Measurements from ENCODE around the gene FAM53A. TPM values are rescaled to one million over a fixed set of nuclear protein-coding genes. Genes with fewer than 3 reads are reported as not detected.

The FAM53A gene
- total and polyA plus RNA-seq, 2 experiments from 2014 or later = 4.7 to 6.8 TPM

DNA sequence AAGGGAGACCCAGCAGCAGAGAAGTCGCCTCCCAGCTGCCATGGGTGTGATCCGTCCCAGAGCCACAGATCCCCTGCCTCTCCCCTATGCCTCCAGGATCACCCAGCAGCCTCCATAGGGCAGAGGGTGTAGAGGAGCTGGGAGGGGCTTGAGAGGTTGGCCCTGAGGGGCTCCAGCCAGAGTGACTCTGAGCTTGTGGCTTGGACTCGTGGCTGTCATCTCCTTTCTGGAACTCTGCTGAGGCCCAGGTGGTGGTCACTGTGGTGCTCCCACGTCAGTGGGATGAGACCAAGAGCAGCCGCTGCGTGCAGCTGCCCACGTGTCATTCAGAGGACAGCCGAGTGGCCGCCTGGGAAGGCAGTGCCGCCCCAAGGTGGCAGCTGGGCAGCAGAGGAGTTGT, 41.4 kb upstream of the FAM53A start:
- Histone ChIP-seq H3K4me1 (ENCODE audit: insufficient read depth) (peaks cover 5% of the 10 kb centered on the region), H3K4me2 (no peak overlapping the region), H3K27me3 (no peaks in the 10 kb centered on the region), H3K27ac (no peak overlapping the region), H3K9me3 (ENCODE audit: low read depth) (no peaks in the 10 kb centered on the region), H3K36me3 (replicated peaks; ENCODE audit: insufficient read depth, low read depth) (no peaks in the 10 kb centered on the region), H3K79me2 (peaks cover 23% of the 10 kb centered on the region), H4K20me1 (ENCODE audit: insufficient read depth, poor library complexity, severe bottlenecking) (no peaks in the 10 kb centered on the region), H2AFZ (no peak overlapping the region), H3K4me3 (no peak overlapping the region), H3K9me2 (replicated peaks; ENCODE audit: insufficient read depth) (no peaks in the 10 kb centered on the region)
- 89% methylated on average over 10 of the region's 10 CpGs for WGBS (ENCODE audit: low lambda C conversion rate, missing lambda C conversion rate)
- DNase-seq (ENCODE audit: low spot score) = no peak
- TF ChIP-seq, protein P1, sequence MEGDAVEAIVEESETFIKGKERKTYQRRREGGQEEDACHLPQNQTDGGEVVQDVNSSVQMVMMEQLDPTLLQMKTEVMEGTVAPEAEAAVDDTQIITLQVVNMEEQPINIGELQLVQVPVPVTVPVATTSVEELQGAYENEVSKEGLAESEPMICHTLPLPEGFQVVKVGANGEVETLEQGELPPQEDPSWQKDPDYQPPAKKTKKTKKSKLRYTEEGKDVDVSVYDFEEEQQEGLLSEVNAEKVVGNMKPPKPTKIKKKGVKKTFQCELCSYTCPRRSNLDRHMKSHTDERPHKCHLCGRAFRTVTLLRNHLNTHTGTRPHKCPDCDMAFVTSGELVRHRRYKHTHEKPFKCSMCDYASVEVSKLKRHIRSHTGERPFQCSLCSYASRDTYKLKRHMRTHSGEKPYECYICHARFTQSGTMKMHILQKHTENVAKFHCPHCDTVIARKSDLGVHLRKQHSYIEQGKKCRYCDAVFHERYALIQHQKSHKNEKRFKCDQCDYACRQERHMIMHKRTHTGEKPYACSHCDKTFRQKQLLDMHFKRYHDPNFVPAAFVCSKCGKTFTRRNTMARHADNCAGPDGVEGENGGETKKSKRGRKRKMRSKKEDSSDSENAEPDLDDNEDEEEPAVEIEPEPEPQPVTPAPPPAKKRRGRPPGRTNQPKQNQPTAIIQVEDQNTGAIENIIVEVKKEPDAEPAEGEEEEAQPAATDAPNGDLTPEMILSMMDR (IDR thresholded peaks at IDR 0.05; ENCODE audit: poor library complexity) = no peak
- TF ChIP-seq EZH2phosphoT487 (IDR thresholded peaks at IDR 0.05; ENCODE audit: low read depth, severe bottlenecking, unreplicated experiment) (no peak), EZH2 (IDR thresholded peaks at IDR 0.05; ENCODE audit: borderline replicate concordance) (no peak)

GRCh38 chr4:1723131-1723801, 39.2 kb upstream of the FAM53A start:
- Histone ChIP-seq H3K79me2 (peaks cover 41% of the 10 kb centered on the region), H3K9me3 (ENCODE audit: low read depth) (no peaks in the 10 kb centered on the region), H2AFZ (no peak overlapping the region), H3K4me3 (no peak overlapping the region), H3K27me3 (no peaks in the 10 kb centered on the region), H3K9me2 (replicated peaks; ENCODE audit: insufficient read depth) (no peaks in the 10 kb centered on the region), H3K27ac (no peak overlapping the region), H4K20me1 (ENCODE audit: insufficient read depth, poor library complexity, severe bottlenecking) (no peaks in the 10 kb centered on the region), H3K4me2 (no peak overlapping the region), H3K36me3 (replicated peaks; ENCODE audit: insufficient read depth, low read depth) (no peaks in the 10 kb centered on the region), H3K4me1 (ENCODE audit: insufficient read depth) (peaks cover 14% of the 10 kb centered on the region)
- no peak for DNase-seq (ENCODE audit: low spot score)
- WGBS (ENCODE audit: low lambda C conversion rate, missing lambda C conversion rate) = 83% methylated on average over 12 of the region's 12 CpGs
- TF ChIP-seq EZH2phosphoT487 (IDR thresholded peaks at IDR 0.05; ENCODE audit: low read depth, severe bottlenecking, unreplicated experiment) = no peak
- no peak for TF ChIP-seq EZH2 (IDR thresholded peaks at IDR 0.05; ENCODE audit: borderline replicate concordance)
- TF ChIP-seq, protein P1 (IDR thresholded peaks at IDR 0.05; ENCODE audit: poor library complexity) = no peak

DNA sequence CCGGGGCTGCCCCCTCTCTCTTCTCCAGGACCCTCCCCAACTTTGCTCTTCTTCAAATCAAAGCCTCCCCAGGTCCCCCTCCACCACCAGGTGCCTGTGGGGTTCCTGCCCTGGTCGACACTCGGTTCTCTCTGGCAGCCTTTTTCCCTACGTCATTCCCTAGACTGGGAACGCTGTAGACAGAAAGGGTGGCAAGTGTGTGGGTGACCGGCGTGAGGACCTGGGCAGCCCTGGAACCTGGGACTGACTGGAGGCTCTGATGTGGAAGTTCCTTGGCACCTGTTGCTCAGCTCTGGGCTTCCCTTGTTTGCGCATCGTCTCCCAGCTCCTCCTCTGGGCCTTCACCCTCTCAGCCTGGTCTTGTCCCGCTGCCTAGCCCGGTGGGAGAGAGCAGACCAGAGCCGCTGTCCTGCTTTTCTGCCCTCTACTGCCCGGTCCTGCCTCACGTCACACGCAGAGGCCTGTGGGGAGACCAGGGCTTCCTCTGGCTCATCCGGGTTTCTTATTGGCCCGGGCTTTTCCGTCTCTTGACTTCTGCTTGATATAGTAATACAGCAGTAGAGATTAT, 38.5 kb upstream of the FAM53A start:
- no peak overlapping the region for H3K27ac ChIP-seq
- no peak overlapping the region for H2AFZ ChIP-seq
- H3K9me3 ChIP-seq (ENCODE audit: low read depth) = no peaks in the 10 kb centered on the region
- H3K4me3 ChIP-seq = no peak overlapping the region
- no peaks in the 10 kb centered on the region for H3K9me2 ChIP-seq (replicated peaks; ENCODE audit: insufficient read depth)
- peaks cover 14% of the 10 kb centered on the region for H3K4me1 ChIP-seq (ENCODE audit: insufficient read depth)
- H4K20me1 ChIP-seq (ENCODE audit: insufficient read depth, poor library complexity, severe bottlenecking) = no peaks in the 10 kb centered on the region
- H3K27me3 ChIP-seq = no peaks in the 10 kb centered on the region
- H3K79me2 ChIP-seq = peaks cover 47% of the 10 kb centered on the region
- TF ChIP-seq EZH2 (IDR thresholded peaks at IDR 0.05; ENCODE audit: borderline replicate concordance) = no peak
- TF ChIP-seq, protein P1 (IDR thresholded peaks at IDR 0.05; ENCODE audit: poor library complexity) = no peak
- 59% methylated on average over 18 of the region's 18 CpGs for WGBS (ENCODE audit: low lambda C conversion rate, missing lambda C conversion rate)
- no peaks in the 10 kb centered on the region for H3K36me3 ChIP-seq (replicated peaks; ENCODE audit: insufficient read depth, low read depth)
- no peak for DNase-seq (ENCODE audit: low spot score)
- H3K4me2 ChIP-seq = peak overlapping the region; percentile 92
